GM20431 (cell line): ENCODE data around the gene KASH5.
"Not testable (repeated sequence)": the region's sequence is repeated elsewhere in the genome, so short reads cannot be mapped to it uniquely, and the experiment has no call there.

Source experiments
- in situ Hi-C: fragments of 300-500 bp; cut with MseI, MboI; formaldehyde crosslinking; loops from one replicate; pipeline ENCODE4 v1.15.0; 2020; ENCODE audit warnings: low sequenced_read_pairs; ENCODE audit not compliant: unreplicated experiment

KASH5 gene

GRCh38 chr19:49447485-49448431 lies 59.7 kb downstream of the KASH5 start:
- in situ Hi-C loops = no loop called here

GRCh38 chr19:49448432-49448786 lies 60.4 kb downstream of the KASH5 start:
- in situ Hi-C loops = no loop called here

- in situ Hi-C loops = no loop called here
Measured at GRCh38 chr19:49450405-49450804, 62.4 kb downstream of the KASH5 start.

GRCh38 chr19:49451430-49452181 lies 63.6 kb downstream of the KASH5 start, which contains the start of gene PIH1D1:
Gene PIH1D1, minus strand, starts transcription at chr19:49451814. Its CDS starts 240 bp downstream, at chr19:49451574.
- in situ Hi-C loops = no loop called here

- in situ Hi-C loops = no loop called here
Measured at GRCh38 chr19:49453013-49453756, 65.1 kb downstream of the KASH5 start, which contains the start of gene ALDH16A1. Gene ALDH16A1, plus strand, starts transcription at chr19:49453225. Its CDS starts 107 bp downstream, at chr19:49453332.

- in situ Hi-C loops = no loop called here
Measured at GRCh38 chr19:49453757-49454240, 65.8 kb downstream of the KASH5 start.

GRCh38 chr19:49455773-49456172 lies 67.7 kb downstream of the KASH5 start:
- in situ Hi-C loops = no loop called here

- in situ Hi-C loops = no loop called here
Measured at GRCh38 chr19:49456326-49456725, 68.3 kb downstream of the KASH5 start.

GRCh38 chr19:49458567-49458903 lies 70.5 kb downstream of the KASH5 start:
- in situ Hi-C loops = no loop called here

GRCh38 chr19:49459388-49459787 lies 71.3 kb downstream of the KASH5 start:
- in situ Hi-C loops = no loop called here

GRCh38 chr19:49461130-49461529 lies 73.1 kb downstream of the KASH5 start:
- in situ Hi-C loops = not testable (repeated sequence)

- in situ Hi-C loops = no loop called here
Measured at GRCh38 chr19:49461656-49462055, 73.6 kb downstream of the KASH5 start.

GRCh38 chr19:49462492-49462891 lies 74.4 kb downstream of the KASH5 start:
- in situ Hi-C loops = no loop called here

- in situ Hi-C loops = no loop called here
Measured at GRCh38 chr19:49463960-49464740, 76.1 kb downstream of the KASH5 start.

GRCh38 chr19:49465371-49465770 lies 77.3 kb downstream of the KASH5 start:
- in situ Hi-C loops = no loop called here
